ENCODE measurements around the gene FUT8. TPM values are rescaled to one million over a fixed set of nuclear protein-coding genes. Genes with fewer than 3 reads are reported as not detected.
"Not testable (repeated sequence)": the region's sequence is repeated elsewhere in the genome, so short reads cannot be mapped to it uniquely, and the experiment has no call there.

Gene FUT8
- polyA plus RNA-seq, 3 donors, result 20.8 to 22.7 (median 21.2) TPM

DNA sequence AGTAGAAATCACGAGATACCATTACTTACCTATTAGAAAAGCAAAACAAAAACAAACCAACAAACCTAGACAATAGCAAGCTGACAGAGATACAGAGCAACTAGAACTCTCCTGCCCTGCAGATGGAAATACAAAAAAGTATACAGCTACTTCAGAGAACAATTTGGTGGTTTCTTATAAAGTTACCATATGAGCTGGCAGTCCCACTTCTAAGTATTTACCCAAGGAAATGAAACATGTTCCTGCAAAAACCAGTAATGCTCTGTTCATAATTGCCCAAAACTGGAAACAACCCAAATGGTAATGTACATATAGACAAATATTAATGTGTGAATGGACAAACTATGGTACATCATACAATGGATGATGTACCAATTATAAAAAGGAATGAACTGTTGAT lies 31.7 kb downstream of the FUT8 start:
- no peak for DNase-seq (ENCODE audit: low read depth in 3 of 3, low spot score in 2 of 3)

DNA sequence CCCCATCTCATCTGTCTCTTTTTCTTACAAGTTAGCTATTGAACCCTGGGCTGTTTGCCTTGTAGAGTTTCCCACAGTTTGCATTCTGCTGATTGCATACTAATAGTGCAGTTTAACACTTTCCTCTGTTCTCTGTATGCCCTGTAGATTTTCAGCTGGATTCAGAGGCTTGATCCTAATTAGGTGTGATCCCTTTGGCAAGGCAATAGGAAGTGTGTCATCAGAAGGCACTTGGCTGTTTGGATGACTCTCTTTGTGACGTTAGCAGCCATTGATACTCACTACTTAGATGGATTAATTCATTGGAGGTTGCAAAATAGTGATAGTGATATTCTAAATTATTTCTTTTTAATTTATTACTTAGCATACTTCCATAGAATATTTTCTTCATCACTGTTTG lies 33.6 kb downstream of the FUT8 start:
- DNase-seq (ENCODE audit: low read depth in 3 of 3, low spot score in 2 of 3), result no peak

DNA sequence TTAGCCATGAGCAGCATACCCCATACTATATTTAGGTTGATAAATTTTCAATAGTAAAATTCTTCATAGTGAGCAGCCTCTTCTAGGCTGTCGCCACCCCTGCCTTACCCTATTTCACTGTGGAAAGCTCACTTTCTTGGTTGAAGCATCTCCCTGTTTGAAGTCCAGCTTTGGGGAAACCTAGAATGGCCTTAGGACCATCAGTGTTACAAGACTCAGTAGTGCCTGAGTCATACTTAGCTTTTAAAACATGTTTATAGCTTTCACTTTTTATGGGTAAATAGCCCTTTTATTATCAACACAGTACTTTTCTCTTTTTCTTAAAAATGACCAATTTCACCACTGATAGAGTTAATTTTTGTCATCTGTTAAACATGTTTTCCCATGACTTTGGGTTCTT lies 37.1 kb downstream of the FUT8 start:
- no peak for DNase-seq (ENCODE audit: low read depth in 3 of 3, low spot score in 2 of 3)

DNA sequence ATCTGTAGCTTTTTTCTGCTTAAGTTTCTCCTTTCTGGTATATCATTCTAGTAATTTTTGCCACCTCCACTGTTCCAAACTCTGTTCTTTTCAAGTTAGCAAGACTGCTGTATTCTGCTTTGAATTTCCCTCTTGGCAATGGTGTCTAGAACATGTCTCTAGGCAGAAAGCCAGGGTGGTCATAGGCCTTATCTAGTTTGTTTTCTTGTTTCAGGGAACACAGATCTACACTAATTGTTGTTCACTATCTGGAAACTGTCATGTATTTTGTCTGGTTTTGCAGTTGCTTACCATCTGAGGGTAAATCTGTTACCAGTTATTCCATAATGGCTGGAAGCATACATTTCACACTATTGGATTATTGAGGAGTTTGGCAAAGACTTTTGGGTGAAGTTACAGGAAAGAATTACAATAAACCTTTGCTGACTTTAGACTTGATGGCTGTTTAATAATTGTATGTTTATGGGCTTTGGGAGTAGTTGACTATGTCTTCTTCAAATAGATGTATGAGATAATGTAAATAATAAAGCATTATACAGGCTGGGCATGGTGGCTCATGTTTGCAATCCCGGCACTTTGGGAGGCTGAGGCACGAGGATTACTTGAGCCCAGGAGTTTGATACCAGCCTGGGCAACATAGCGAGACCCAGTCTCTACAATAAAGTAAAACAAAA lies 41.4 kb downstream of the FUT8 start:
- DNase-seq (ENCODE audit: low read depth in 3 of 3, low spot score in 2 of 3), result no peak

DNA sequence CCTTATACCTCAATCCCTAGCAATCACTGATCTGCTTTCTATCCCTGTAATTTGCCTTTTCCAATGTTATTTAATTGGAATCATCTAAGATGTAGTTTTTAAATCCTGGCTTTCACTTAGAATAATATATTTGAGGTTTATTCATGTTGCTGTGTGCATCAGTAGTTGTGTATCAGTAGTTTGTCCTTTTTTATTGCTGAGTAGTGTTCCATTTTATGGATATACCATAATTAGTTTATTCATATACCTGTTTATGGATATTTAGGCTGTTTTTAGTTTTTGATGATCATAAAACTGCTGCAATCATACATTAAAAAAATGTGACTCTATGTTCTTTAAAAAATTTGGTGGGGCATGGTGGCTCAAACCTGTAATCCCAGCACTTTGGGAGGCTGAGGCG lies 43.7 kb downstream of the FUT8 start:
- DNase-seq (ENCODE audit: low read depth in 3 of 3, low spot score in 2 of 3), result no peak

DNA sequence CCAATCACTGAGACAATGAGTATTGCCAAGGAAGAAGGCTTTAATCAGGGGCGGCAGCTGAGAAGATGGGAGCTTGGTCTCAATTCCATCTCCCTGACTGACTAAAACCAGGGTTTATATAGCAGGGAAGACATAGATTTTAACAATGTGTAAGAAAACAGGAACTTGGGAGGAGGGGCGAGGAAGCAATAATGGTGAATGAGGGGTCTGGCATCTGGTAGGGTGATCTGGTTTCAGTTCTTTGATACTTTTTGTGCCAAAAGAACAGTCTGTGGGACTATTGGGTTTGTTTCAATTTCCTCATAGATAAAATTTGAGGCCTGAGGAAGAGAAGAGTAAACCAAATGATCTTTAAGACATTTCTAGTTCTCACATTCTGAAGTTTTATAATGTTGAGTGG lies 49.2 kb downstream of the FUT8 start:
- DNase-seq (ENCODE audit: low read depth in 3 of 3, low spot score in 2 of 3), result no peak

DNA sequence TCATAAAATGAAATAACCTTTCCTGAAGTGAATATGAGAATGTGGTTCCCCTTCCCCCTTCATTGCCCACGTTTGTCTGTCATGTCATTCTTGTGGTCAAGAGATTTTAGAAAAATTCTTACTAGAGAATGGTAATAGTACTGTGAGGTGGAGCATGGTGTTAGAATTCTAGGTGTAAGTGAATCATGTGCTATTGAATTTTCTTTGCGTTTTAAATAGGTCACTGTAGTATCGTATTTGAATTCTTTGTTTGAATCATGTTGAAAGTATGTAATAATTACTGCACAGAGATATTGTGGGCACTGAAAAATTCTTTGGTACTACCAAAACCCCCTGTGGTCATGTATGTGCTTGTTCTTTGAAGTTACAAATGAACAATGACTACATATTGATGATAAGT lies 49.9 kb downstream of the FUT8 start:
- DNase-seq (ENCODE audit: low read depth in 3 of 3, low spot score in 2 of 3), result no peak

DNA sequence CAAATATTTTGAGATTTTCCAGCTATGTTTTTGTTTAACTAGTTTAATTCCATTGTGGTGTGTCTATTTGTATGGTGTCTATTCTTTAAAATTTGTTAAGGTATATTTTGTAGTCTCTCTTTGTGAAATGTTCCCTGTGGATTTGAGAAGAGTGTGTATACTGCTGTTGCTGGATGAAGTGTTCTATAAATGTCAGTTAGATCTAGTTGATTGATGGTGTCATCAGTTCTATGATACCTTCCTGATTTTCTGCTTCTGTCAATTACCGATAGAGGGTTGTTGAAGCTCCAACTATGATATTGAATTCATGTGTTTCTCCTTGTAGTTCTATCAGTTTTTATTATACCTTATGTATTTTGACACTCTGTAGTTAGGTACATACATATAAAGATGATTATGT lies 53.1 kb downstream of the FUT8 start:
- DNase-seq (ENCODE audit: low read depth in 3 of 3, low spot score in 2 of 3), result no peak

DNA sequence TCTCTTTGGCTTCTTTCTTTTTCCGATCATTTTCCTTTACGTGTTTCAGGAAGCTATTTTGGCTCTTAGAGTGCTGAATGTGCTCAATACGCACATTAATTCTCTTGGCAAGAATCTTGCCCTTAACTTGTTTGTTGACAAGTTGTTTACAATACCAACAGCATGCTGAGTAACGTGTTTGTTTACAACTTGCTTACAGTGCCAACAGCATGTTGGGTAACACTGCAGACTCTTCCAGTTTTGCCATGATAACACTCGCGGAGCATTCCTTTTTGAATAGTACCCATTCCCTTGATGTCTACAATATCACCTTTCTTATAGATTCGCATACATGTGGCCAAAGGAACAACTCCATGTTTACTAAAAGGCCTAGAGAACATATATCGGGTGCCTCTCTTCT lies 55.4 kb downstream of the FUT8 start:
- DNase-seq (ENCODE audit: low read depth in 3 of 3, low spot score in 2 of 3), result not testable (repeated sequence)

DNA sequence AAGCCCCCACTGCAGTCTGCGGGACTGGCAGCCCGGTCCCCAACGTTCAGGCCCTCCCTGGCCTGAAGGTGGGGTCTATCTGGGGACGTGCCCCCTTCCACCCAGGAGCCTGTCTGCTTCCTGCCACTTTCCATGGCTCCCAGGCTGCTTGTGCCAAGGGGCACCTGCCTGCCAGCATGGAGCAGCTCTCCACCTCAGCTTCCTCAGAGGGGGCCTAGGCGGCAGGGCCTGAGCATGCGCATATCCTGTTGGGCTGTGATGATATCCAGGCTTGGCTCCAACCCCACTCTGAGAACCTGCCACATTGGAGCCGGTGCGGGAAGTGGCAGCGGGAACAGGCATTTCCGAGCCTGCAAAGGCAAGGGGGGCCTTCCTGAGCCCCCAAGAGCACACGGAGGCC lies 57.4 kb downstream of the FUT8 start:
- DNase-seq (ENCODE audit: low read depth in 3 of 3, low spot score in 2 of 3), result no peak

DNA sequence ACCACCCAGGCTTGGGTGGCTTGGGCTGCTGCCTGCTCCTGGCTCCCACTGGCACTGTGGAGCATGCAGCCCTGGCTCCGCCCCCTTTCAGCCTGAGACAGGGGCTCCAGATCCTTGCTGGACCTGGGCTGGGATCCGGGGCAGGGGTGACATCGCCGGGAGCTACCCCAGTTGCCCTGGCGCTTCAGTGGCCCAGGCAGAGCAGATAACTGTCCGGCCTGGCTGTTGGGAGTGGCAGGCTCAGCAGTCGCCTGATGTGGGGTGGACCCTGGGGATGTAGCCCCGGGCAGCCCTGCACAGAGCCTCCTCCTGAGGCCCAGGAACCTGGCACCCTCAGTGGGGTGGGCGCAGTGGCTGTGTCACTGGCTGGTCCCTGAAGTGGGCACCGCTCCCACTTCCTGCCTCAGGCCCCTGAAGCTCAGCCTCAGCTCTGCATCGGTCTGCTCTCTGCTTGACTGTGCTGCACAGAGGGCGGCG lies 57.9 kb downstream of the FUT8 start:
- DNase-seq (ENCODE audit: low read depth in 3 of 3, low spot score in 2 of 3), result no peak

DNA sequence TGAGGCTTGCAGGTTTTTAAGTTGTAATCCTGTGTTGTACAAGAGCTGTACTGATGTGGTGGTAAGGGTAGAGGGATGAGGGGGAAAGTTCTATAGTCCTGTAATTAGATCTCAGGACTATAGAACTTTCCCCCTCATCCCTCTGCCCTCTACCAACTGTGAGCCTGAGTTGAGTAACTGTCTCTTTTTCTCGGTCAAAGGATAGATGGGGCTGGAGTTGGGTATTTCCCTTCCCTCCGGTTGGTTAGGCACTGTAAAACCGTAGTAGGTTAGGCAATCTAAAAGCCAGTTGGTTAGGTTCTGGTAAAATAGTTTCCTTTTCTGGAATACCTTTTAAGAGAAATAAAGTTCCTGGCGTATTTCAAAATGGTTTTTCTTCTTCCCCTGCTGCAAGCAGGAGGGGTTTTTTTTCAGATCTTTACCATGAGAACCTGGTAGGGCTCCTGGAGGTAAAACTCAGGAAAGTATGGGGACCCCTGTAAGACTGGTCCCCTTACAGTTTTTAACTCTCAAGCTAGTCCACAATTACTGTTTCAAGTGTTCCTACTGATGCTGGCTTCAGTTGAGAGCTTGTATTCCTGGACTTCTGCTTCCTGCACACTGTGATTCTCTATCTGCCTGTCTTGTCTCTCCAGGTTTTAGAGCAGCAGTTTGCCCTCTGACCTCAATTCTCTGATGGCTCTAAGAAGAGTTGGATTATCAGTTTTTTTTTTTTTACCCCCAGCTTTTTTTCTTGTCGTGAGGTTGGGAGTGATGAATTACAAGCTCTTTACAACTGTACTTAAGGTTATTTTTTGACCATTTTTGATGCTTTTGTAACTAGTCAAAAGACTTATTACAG lies 58.7 kb downstream of the FUT8 start:
- no peak for DNase-seq (ENCODE audit: low read depth in 3 of 3, low spot score in 2 of 3)

DNA sequence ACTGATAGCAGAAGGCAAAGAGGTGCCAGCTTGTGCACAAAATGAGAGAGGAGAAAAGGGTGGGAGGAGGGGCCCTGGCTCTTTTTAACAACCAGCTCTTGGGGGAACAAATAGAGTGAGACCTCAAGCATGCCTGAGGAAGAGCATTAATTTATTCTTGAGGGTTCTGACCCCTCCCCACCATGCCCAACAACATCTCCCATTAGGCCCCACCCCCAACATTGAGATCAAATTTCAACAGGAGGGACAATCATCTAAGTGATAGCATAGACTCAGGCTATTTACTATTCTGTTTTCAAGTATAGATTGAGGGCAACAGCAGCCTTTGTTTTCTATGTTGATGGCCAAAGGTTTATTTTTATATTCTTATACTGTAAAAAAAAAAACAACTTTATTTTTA lies 59.7 kb downstream of the FUT8 start:
- no peak for DNase-seq (ENCODE audit: low read depth in 3 of 3, low spot score in 2 of 3)

DNA sequence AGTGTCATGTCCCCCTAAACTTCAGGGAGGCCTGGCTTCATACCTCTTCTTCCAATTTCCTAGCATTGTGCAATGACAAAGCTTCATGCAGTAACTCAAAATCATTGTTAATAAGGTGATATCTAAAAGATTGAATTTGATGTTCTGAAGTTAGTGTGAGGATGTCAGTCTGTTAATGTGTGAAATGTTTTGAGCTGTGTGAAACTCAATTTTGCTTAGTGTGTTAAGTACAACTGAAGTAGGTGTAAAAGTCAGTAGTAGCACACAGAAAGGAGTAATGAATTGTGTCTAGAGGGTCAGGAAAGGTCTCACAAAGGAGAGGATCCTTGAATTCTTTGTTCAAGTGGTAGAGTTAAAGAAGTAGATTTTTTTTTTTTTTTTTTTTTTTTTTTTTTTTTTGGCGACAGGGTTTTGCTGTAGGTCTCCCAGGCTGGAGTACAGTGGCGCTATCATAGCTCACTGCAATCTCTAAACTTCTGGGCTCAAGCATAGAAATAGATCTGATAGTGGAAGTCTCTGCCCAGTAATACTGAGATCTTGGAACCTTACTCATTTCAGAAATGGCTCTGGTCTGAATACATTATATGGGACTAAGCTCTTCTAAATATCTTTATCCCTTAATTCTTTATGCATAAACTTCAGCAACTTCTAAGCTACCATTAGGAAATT lies 63.9 kb downstream of the FUT8 start:
- DNase-seq (ENCODE audit: low read depth in 3 of 3, low spot score in 2 of 3), result no peak

DNA sequence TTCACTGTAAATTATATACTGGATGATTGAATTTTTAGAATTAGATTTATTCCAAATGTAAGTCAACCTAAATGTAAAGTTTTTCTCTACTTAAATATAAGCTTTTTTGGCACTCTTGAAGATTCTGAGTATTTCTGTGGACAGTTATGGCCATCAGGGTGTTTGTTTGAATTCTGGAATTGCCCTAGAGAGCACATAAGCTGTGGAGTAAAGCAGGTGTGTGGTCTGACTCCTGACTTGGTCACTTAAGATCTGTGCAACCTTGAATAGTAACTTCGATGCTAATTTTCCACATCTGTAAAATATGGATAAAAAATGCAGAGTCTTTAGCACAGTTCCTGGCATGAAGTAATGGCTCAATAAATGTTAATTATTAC lies 64.4 kb downstream of the FUT8 start:
- DNase-seq (ENCODE audit: low read depth in 3 of 3, low spot score in 2 of 3), result no peak

DNA sequence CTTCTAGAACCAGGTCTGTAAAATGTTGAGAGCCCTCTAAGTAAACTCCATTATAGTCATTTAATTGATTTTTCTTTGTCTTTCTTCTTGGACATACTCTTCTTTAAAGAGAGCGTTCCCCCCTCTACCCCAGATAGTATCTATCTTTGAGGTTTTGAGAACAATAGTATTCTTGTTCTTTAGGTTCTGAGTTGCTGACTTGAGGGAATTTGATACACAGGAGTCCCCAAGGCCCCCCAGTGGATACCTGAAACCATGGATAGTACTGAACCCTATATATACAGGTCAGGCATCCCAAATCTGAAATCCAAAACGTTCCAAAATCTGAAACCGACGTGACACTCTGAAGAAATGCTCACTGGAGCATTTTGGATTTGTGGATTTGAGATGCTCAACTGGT lies 65.5 kb downstream of the FUT8 start:
- DNase-seq (ENCODE audit: low read depth in 3 of 3, low spot score in 2 of 3), result no peak

DNA sequence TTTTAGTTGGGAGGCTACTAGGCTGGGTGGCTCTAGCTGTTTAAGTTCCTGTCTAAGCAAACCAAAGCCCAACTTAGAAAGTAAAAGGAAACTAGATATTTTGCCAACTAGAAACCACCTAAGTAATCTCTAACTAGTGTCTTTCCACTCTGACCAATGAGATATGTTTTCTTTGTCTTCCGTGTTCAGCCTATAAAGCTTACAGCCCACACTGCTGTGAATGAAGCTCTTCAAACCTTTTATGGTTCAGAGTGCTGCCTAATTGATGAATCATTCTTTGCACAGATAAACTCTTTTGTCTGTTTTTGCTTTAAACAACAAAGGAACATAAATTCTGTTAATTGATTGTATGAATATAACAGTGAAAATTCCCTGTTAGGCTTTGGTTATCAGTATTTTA lies 66.1 kb downstream of the FUT8 start:
- no peak for DNase-seq (ENCODE audit: low read depth in 3 of 3, low spot score in 2 of 3)

DNA sequence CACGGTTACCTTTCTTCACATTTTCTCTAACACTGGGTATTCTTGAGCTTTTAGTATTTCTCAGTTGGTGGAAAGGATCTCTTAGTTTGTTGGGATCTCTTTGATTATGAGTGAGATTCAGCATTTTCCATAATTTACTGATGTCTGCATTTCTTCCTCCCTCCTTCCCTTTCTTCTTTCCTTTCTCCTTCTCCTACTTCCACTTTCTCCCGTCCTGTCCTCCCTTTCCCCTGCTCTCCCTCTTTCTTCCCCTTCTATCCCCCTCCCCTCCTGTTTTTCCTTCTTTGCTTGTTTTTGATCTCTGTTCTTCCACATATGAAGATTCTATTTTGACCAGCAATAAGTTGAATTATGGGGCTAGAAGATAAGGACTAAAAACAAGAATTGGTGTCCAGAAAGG lies 66.9 kb downstream of the FUT8 start:
- DNase-seq (ENCODE audit: low read depth in 3 of 3, low spot score in 2 of 3), result no peak

DNA sequence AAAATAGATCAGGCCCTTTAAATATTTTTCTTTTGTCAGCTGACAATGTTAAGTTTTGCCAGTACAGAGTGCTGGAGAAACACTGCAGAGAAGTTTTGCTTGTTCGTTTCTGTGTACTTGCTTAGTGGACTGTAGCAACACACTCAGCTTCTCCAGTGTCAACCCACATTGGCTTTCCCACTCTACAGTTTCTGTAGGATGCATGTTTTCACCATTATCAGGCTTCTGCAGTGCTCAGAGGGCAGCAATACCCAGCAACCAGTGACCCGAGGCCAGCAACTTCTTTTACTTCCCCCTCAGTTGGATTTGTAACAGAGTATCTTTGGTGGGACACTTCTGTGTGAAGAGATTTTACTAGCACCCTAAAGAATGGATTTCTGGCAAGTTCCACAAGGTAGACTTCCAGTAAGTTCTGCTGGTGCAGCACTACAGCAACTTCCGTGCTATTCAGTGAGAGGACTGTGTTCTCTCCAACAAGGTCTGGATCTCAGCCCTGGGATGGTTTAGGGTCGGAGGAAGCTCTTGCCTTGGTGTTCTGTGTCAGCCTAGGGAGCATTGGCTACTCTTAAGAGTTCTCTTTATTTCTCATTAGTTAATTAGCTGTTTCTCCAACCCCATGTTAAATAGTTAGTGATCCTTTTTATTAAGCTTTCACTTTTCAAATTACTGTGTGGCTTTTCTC lies 70.4 kb downstream of the FUT8 start:
- no peak for DNase-seq (ENCODE audit: low read depth in 3 of 3, low spot score in 2 of 3)

DNA sequence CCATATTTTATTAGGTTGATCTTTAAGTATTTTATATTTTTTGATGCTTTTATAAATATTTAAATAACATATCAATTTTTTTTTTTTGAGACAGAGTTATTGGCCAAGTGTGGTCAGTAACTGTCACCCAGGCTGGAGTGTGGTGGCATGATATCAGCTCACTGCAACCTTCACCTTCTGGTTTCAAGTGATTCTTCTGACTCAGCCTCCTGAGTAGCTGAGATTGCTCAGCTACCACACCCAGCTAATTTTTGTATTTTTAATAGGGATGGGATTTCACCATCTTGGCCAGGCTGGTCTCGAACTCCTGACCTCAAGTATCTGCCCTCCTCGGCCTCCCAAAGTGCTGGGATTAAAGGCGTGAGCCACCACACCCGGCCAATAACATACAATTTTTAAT lies 71.1 kb downstream of the FUT8 start:
- DNase-seq (ENCODE audit: low read depth in 3 of 3, low spot score in 2 of 3), result no peak

DNA sequence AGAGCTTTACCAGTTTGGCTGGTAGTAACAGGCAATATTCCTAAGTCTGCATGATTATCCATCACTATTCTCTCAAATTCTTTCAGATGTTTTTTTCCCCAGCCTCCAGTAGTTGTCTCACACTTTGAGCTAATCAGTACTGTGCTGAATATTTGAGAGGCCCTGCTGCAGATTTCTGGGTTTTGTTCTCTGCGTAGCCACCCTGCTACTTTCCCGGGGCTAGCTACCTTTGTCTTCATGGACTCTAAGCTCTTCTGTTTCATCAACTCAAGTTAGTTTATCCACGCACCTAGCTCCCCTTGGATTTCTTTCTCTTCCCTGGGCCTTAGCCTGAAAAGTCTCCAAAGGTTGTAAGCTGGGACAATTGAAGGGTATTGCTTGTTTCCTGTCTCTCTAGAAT lies 73.0 kb downstream of the FUT8 start:
- no peak for DNase-seq (ENCODE audit: low read depth in 3 of 3, low spot score in 2 of 3)
